ENCODE results near the gene KRT76. TPM values are rescaled to one million over a fixed set of nuclear protein-coding genes. Genes with fewer than 3 reads are reported as not detected.

KRT76 gene
- total and polyA plus RNA-seq, 10 of the 15 experiments (the other 5 are each of a cell fraction or from before 2014, with no cell fraction given) = not detected

- CTCF ChIA-PET = interaction anchor here (0.7 kb wide), 1 partner anchor 553 kb away, joined by 3 read pairs; no protein-coding TSS in a partner anchor
- ATAC-seq (no peak), DNase-seq (ENCODE audit: low read depth, low spot score) (no peak), FAIRE-seq (no peak)
- no peaks in the 10 kb centered on the region for H3K9me3 ChIP-seq (replicated peaks; ENCODE audit: control insufficient read depth, insufficient read depth, low read length)
- RAD21 ChIA-PET (ENCODE audit: unreplicated experiment) = no interaction called here
- no peaks in the 10 kb centered on the region for H4K20me1 ChIP-seq (ENCODE audit: control insufficient read depth, insufficient read depth)
- no peak overlapping the region for H3K9ac ChIP-seq (ENCODE audit: control insufficient read depth, insufficient read depth, low read length)
- H2AFZ ChIP-seq (ENCODE audit: control insufficient read depth, low read depth, low read length) = no peak overlapping the region
- WGBS (ENCODE audit: insufficient coverage, insufficient replicate concordance, low lambda C conversion rate, missing lambda C conversion rate) = 16% methylated on average over 2 of the region's 2 CpGs
- intact Hi-C loops (cut with micrococcal nuclease; ENCODE audit: unreplicated experiment) = no loop called here
- no peak overlapping the region for H3K27ac ChIP-seq (ENCODE audit: control insufficient read depth, insufficient read depth)
- no peak for TF ChIP-seq RELB (IDR thresholded peaks at IDR 0.05; ENCODE audit: low read depth)
- TF ChIP-seq ATF2 (IDR thresholded peaks at IDR 0.05; ENCODE audit: low read length) = no peak
- no peak for TF ChIP-seq CHD1 (IDR thresholded peaks at IDR 0.05; ENCODE audit: low read depth, low read length)
- no peak for TF ChIP-seq FOS (IDR thresholded peaks at IDR 0.05; ENCODE audit: borderline replicate concordance, extremely low read depth, insufficient read length)
- no peak for TF ChIP-seq ZBTB33 (IDR thresholded peaks at IDR 0.05)
- no peak for TF ChIP-seq CHD4 (IDR thresholded peaks at IDR 0.05)
- no peak for TF ChIP-seq PAX8 (IDR thresholded peaks at IDR 0.05)
- in situ Hi-C loops (cut with MboI) = no loop called here
- POLR2A ChIA-PET = no interaction called here
- peaks cover 2 to 3% of the 10 kb centered on the region in 2 experiments; a peak in 1 of 4 replicates for H3K27me3 ChIP-seq (replicated peaks in 1 of 2; ENCODE audit: control insufficient read depth in 2 of 2, insufficient read depth in 2 of 2, low read length in 1 of 2)
- H3K4me3 ChIP-seq = no peak overlapping the region
- no peaks in the 10 kb centered on the region for H3K4me1 ChIP-seq (ENCODE audit: control insufficient read depth, insufficient read depth, low read length)
- SMC1A ChIA-PET (ENCODE audit: uncharacterized antibody, unreplicated experiment) = interaction anchor here (1.0 kb wide), 1 partner anchor 21 kb away, joined by 3 read pairs; no protein-coding TSS in a partner anchor
- H3K36me3 ChIP-seq (ENCODE audit: control insufficient read depth in 2 of 2, insufficient read depth in 2 of 2, low read length in 1 of 2) = no peaks in the 10 kb centered on the region
- no peaks in the 10 kb centered on the region for H3K79me2 ChIP-seq (ENCODE audit: control insufficient read depth, insufficient read depth, low read length)
- no peak overlapping the region for H3K4me2 ChIP-seq (ENCODE audit: control insufficient read depth, insufficient read depth)
- no TSS peak for BruUV-seq (replicated peaks)
Measured at GRCh38 chr12:52728374-52728773, 48.8 kb downstream of the KRT76 start.

All from GM12878 (cell line).